ENCODE results near the gene APCS. TPM values are rescaled to one million over a fixed set of nuclear protein-coding genes. Genes with fewer than 3 reads are reported as not detected.

APCS gene
- total RNA-seq, 1 experiment from 2014 or later, result not detected

- Histone ChIP-seq H3K4me3 (ENCODE audit: low read length) (no peak overlapping the region), H3K9me3 (ENCODE audit: low read length) (no peaks in the 10 kb centered on the region), H3K27me3 (ENCODE audit: low read length) (peaks cover 16% of the 10 kb centered on the region; the same call in 1 of the 2 replicates), H3K4me1 (ENCODE audit: insufficient read depth, low read length) (peaks cover 1% of the 10 kb centered on the region; the same call in 1 of the 2 replicates), H2AFZ (ENCODE audit: low read length) (no peak overlapping the region), H3K79me2 (ENCODE audit: low read length) (no peaks in the 10 kb centered on the region), H3K9ac (ENCODE audit: low read length) (no peak overlapping the region), H3F3A (ENCODE audit: low read length, unreplicated experiment) (no peaks in the 10 kb centered on the region), H3K27ac (ENCODE audit: low read length) (no peak overlapping the region), H3K36me3 (ENCODE audit: low read depth, low read length) (no peaks in the 10 kb centered on the region), H3K9me2 (replicated peaks; ENCODE audit: low read length) (no peaks in the 10 kb centered on the region), H3K4me2 (ENCODE audit: low read length) (no peak overlapping the region), H4K20me1 (ENCODE audit: low read length) (no peaks in the 10 kb centered on the region)
- ChIA-PET POLR2A (ENCODE audit: unreplicated experiment) (no interaction called here), CTCF (no interaction called here)
- TF ChIP-seq EZH2phosphoT487 (IDR thresholded peaks at IDR 0.05; ENCODE audit: borderline replicate concordance, low read length), result no peak
- no peak for TF ChIP-seq EZH2 (IDR thresholded peaks at IDR 0.05; ENCODE audit: low read length, unreplicated experiment)
- no peak for TF ChIP-seq CTCF (conservative IDR thresholded peaks at IDR 0.05; ENCODE audit: low read depth, low read length)
- intact Hi-C loops (cut with micrococcal nuclease), result no loop called here
- DNase-seq (peak; percentile 35), ATAC-seq (no peak)
- BruUV-seq (replicated peaks), result no TSS peak
Measured at GRCh38 chr1:159591981-159592380, 4.4 kb downstream of the APCS start.

GRCh38 chr1:159594625-159595405 lies 7.2 kb downstream of the APCS start:
- Histone ChIP-seq H2AFZ (ENCODE audit: low read length) (peak overlapping the region; percentile 31; the same call in 1 of the 2 replicates), H3F3A (ENCODE audit: low read length, unreplicated experiment) (peaks cover 5% of the 10 kb centered on the region), H4K20me1 (ENCODE audit: low read length) (no peaks in the 10 kb centered on the region), H3K36me3 (ENCODE audit: low read depth, low read length) (no peaks in the 10 kb centered on the region), H3K4me2 (ENCODE audit: low read length) (no peak overlapping the region), H3K4me1 (ENCODE audit: insufficient read depth, low read length) (peaks cover 20% of the 10 kb centered on the region), H3K27me3 (ENCODE audit: low read length) (no peaks in the 10 kb centered on the region), H3K79me2 (ENCODE audit: low read length) (no peaks in the 10 kb centered on the region), H3K9ac (ENCODE audit: low read length) (no peak overlapping the region), H3K27ac (ENCODE audit: low read length) (no peak overlapping the region), H3K9me3 (ENCODE audit: low read length) (no peaks in the 10 kb centered on the region), H3K9me2 (replicated peaks; ENCODE audit: low read length) (no peaks in the 10 kb centered on the region), H3K4me3 (ENCODE audit: low read length) (no peak overlapping the region)
- intact Hi-C loops (cut with micrococcal nuclease), result no loop called here
- DNase-seq (no peak), ATAC-seq (no peak)
- TF ChIP-seq CTCF (conservative IDR thresholded peaks at IDR 0.05; ENCODE audit: low read depth, low read length) (no peak), EZH2 (IDR thresholded peaks at IDR 0.05; ENCODE audit: low read length, unreplicated experiment) (no peak), EZH2phosphoT487 (IDR thresholded peaks at IDR 0.05; ENCODE audit: borderline replicate concordance, low read length) (no peak)
- BruUV-seq (replicated peaks), result no TSS peak
- CTCF ChIA-PET, result no interaction called here
- POLR2A ChIA-PET (ENCODE audit: unreplicated experiment), result no interaction called here

- ATAC-seq, result peak; percentile 71
- Histone ChIP-seq H3K9me2 (replicated peaks; ENCODE audit: low read length) (no peaks in the 10 kb centered on the region), H2AFZ (ENCODE audit: low read length) (peak overlapping the region; percentile 3; the same call in 1 of the 2 replicates), H3K4me3 (ENCODE audit: low read length) (no peak overlapping the region), H3K4me1 (ENCODE audit: insufficient read depth, low read length) (peaks cover 20% of the 10 kb centered on the region), H3K27me3 (ENCODE audit: low read length) (no peaks in the 10 kb centered on the region), H3K79me2 (ENCODE audit: low read length) (no peaks in the 10 kb centered on the region), H3F3A (ENCODE audit: low read length, unreplicated experiment) (peaks cover 5% of the 10 kb centered on the region), H4K20me1 (ENCODE audit: low read length) (no peaks in the 10 kb centered on the region), H3K36me3 (ENCODE audit: low read depth, low read length) (no peaks in the 10 kb centered on the region), H3K4me2 (ENCODE audit: low read length) (peak overlapping the region; percentile 47), H3K9me3 (ENCODE audit: low read length) (no peaks in the 10 kb centered on the region), H3K9ac (ENCODE audit: low read length) (no peak overlapping the region), H3K27ac (ENCODE audit: low read length) (peak overlapping the region; percentile 43)
- intact Hi-C loops (cut with micrococcal nuclease), result no loop called here
- ChIA-PET CTCF (no interaction called here), POLR2A (ENCODE audit: unreplicated experiment) (interaction anchor here (0.6 kb wide), 1 partner anchor 282 kb away, joined by 3 read pairs; no protein-coding TSS in a partner anchor)
- peak; percentile 92 for DNase-seq
- no TSS peak for BruUV-seq (replicated peaks)
- no peak for TF ChIP-seq CTCF (conservative IDR thresholded peaks at IDR 0.05; ENCODE audit: low read depth, low read length)
- no peak for TF ChIP-seq EZH2phosphoT487 (IDR thresholded peaks at IDR 0.05; ENCODE audit: borderline replicate concordance, low read length)
- no peak for TF ChIP-seq EZH2 (IDR thresholded peaks at IDR 0.05; ENCODE audit: low read length, unreplicated experiment)
Measured at GRCh38 chr1:159598196-159598595, 10.6 kb downstream of the APCS start.

Data from PC-3 (cell line).